Measurements from ENCODE around the gene CELF2.

The CELF2 gene

GRCh38 chr10:11231285-11231684 lies 213.6 kb downstream of the CELF2 start:
- DNase-seq = no peak

GRCh38 chr10:11232222-11232961 lies 214.7 kb downstream of the CELF2 start:
- no peak for DNase-seq

- no peak for DNase-seq
Measured at GRCh38 chr10:11234857-11235531, 217.3 kb downstream of the CELF2 start.

GRCh38 chr10:11235771-11236170 lies 218.1 kb downstream of the CELF2 start:
- DNase-seq = no peak

GRCh38 chr10:11236234-11236633 lies 218.6 kb downstream of the CELF2 start:
- no peak for DNase-seq

GRCh38 chr10:11237571-11237970 lies 219.9 kb downstream of the CELF2 start:
- no peak for DNase-seq

- no peak for DNase-seq
Measured at GRCh38 chr10:11238893-11239292, 221.2 kb downstream of the CELF2 start.

- DNase-seq = no peak
Measured at GRCh38 chr10:11240641-11241040, 223.0 kb downstream of the CELF2 start.

- no peak for DNase-seq
Measured at GRCh38 chr10:11242443-11243387, 225.0 kb downstream of the CELF2 start.

GRCh38 chr10:11243425-11244222 lies 226.0 kb downstream of the CELF2 start:
- DNase-seq = no peak

GRCh38 chr10:11245095-11245479 lies 227.4 kb downstream of the CELF2 start:
- DNase-seq = no peak

GRCh38 chr10:11245510-11245909 lies 227.8 kb downstream of the CELF2 start:
- no peak for DNase-seq

- no peak for DNase-seq
Measured at GRCh38 chr10:11245981-11246590, 228.4 kb downstream of the CELF2 start.

GRCh38 chr10:11246752-11247467 lies 229.2 kb downstream of the CELF2 start:
- DNase-seq = no peak

GRCh38 chr10:11249152-11249807 lies 231.6 kb downstream of the CELF2 start:
- DNase-seq = no peak

- no peak for DNase-seq
Measured at GRCh38 chr10:11249808-11250195, 232.1 kb downstream of the CELF2 start.

GRCh38 chr10:11250304-11250703 lies 232.6 kb downstream of the CELF2 start:
- DNase-seq = no peak

- DNase-seq = no peak
Measured at GRCh38 chr10:11252887-11253286, 235.2 kb downstream of the CELF2 start.

- DNase-seq = no peak
Measured at GRCh38 chr10:11253385-11254002, 235.8 kb downstream of the CELF2 start.

- no peak for DNase-seq
Measured at GRCh38 chr10:11255156-11255555, 237.5 kb downstream of the CELF2 start.

All from DMS153 (cell line).